GM18867 (cell line): ENCODE results near the gene CATSPER1.

Experiments
- ATAC-seq: cut with Tn5 transposase; IDR thresholded peaks from one replicate; pipeline ENCODE4 v1.9.1; 2021; ENCODE audit warnings: mild to moderate bottlenecking, moderate library complexity; ENCODE audit not compliant: unreplicated experiment

The CATSPER1 gene

DNA sequence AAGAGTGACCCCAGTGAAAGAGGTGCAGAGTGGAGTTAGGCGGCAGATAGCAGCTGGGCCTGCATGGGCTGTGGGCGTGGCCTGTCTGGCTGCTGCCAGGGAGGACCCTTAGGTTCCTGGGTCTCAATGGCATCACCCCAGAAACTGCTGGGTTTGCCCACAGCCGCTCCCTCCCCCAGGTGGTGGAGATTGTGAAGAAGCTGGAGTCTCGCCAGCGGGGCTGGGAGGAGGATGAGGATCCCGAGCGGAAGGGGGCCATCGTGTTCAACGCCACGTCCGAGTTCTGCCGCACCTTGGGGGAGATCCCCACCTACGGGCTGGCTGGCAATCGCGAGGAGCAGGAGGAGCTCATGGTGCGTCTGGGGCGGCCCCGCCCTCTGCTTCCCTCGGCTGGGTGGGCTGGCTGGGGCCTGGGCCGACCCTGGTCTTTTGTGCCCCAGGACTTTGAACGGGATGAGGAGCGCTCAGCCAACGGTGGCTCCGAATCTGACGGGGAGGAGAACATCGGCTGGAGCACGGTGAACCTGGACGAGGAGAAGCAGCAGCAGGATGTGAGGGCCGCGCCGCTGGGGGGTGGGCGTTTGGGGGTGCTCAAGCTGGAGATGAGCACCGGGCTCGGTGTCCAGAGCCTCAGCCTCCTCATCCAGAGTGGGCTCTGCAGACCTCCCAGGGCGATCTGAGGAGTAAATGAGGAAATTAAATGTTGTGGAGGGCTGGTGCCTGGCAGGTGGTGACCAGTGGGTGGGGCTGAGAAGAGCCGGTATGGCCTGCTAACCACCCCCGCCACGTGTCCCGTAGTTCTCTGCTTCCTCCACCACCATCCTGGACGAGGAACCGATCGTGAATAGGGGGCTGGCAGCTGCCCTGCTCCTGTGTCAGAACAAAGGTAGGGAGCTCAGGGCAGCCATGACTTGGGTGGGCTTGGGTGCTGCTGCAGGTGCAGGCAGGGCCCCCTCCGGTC, 49.8 kb downstream of the CATSPER1 start:
- no peak for ATAC-seq

DNA sequence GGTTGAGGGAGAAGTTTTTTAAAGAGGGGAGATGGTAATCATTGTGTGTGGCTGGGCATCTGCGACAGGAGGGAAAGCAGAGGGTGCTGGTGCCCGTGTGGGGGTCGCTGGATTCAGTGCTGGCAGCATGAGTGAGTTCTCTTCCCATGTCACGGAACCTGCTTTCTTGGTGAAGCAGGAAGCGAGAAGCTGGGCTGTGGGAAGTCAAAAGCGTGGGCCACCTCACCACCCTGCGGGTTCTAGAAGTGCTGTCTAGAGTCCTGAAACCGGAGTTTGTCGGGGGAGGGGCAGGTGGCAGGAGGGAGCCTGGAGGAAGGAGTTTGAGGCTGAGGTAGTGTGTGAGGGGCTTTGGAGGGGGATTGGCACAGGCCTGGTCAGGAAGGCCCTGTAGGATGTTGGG, 50.5 kb downstream of the CATSPER1 start:
- no peak for ATAC-seq

DNA sequence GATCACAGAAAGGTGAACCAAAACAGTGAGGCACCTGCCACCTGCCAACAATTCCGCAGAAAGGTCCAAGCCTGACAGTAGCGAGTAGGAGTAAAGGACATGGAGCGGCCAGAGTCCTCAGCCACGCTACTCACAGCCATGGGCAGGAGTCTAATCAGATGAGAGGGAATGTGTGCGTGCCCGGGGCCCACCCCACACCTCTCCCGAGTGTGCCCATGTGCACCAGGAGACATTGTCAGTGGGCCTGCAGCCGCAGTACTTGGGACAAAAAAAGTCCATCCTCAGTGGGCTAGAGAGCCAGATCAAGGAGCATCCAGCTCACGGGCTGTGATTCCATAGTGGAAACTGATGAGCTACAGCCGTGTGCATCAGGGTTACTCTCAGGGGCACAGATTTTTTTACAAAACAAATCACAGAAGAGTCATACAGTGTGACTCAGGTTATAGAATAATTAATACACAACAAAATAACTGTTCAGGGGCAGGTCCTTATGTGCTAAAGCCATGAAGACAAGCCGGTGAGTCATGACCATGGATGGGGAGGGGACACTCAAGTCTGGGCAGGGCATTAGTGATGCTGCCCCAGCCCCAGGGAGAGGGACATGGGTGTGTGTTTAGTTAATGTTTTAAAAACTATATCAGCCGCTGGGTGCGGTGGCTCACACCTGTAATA, 52.7 kb downstream of the CATSPER1 start:
- ATAC-seq = no peak

DNA sequence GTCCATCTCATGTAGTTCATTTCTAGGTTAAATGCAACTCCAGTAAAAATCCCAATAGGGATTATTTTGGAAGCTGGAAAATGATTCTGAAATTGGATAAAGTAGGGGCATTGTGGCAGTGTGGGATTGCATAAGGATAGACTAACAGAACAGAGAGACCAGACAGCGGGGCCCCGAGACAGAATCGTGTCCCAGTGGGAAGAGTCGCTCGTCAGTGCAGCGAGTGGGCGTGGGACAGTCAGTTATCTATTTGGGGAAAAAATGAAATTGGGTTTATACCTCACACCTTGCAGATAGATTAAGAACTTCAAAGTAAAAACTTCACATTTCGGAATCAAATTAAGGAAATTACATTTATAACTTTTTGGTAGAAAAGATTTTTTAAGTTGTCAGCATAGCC, 54.2 kb downstream of the CATSPER1 start:
- no peak for ATAC-seq

DNA sequence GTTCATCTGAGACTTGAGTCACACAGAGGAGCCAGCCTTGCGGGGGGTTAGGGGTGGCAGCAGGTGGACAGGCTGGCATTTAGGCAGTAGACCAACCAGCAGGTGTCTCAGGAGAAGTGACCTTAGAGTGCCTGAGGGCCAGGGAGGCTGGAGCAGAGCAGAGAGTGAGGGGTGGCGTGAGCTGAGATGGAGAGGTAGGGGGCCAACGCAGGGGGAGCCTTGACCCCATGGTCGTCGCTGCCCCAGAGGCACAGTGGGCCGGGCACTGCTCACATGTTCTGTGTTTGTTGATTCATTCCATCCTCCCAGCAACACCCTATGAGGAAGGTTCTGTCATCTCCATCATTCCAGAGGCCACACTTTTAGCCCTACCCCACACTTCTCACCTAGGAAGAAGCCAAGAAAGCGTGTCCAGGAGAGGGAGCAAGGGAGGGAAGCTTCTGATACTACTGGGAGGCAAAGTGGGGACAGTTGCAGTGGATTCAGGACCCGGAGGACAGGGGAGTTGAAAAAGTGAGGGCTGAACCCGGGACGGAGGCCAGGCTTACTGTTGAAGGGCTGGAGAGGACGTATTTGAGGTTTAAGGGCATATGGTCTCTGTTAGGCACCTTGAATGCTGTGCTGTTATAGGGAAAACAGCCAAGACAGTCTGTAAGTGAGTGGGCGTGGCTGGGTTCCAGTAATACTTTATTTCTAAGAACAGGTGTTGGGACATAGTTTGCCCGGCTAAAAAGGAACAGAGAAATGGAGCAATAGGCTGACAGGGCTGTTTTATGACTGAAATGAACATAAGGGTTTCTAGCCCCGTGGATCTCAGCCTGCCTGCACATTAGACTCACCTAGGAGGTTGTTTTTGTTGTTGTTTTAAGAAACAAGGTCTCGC, 57.4 kb downstream of the CATSPER1 start:
- ATAC-seq = no peak

DNA sequence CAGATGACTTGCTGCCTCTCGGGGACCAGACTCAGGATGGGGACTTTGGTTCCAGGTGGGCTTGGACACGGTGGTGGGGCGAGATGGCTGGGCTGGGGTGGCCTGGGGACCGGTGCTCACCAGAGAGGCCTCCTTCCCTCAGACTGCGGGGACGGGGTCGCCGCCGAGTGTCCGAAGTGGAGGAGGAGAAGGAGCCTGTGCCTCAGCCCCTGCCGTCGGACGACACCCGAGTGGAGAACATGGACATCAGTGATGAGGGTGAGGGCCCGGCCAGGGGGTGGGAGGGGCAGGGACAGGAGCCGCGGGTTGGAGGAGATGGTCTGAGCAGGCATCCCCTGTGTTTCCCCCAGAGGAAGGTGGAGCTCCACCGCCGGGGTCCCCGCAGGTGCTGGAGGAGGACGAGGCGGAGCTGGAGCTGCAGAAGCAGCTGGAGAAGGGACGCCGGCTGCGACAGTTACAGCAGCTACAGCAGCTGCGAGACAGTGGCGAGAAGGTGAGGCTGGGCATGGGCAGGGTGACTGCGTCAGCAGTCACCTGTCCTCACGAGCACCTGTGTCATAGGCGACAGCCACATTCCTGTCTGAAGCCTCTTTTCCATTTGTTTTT, 58.8 kb downstream of the CATSPER1 start:
- ATAC-seq = no peak
